SK-N-SH (cell line): ENCODE results near the gene TMEM151A. TPM values are rescaled to one million over a fixed set of nuclear protein-coding genes. Genes with fewer than 3 reads are reported as not detected.

Source experiments
- CTCF ChIA-PET: fragments of 300-600, 350-600 bp; formaldehyde crosslinking; extraction: SDS; loops from one replicate; lab custom pipeline; 2021; lab: Yijun Ruan, JAX
- POLR2A ChIA-PET: fragments of 350-600 bp; sonication (Branson Sonifier 250); formaldehyde crosslinking; extraction: SDS; loops from one replicate; lab custom pipeline; 2020; ENCODE audit warnings: antibody characterized with exemption, inconsistent platforms; lab: Yijun Ruan, JAX
- DNase-seq: peaks from one replicate; pipeline ENCODE4 v3.0.0; 2012
- H2AFZ ChIP-seq: fragments of 200-600 bp; sonication (generic); 2 replicates; pipeline ENCODE4 v1.8.1; 2016; ENCODE audit warnings: antibody characterized with exemption, mild to moderate bottlenecking, low read depth
- H3F3A ChIP-seq: fragments of 200-600 bp; sonication (generic); replicated peaks from 2 replicates; pipeline ENCODE3; 2016; ENCODE audit warnings: antibody characterized with exemption, mild to moderate bottlenecking; ENCODE audit not compliant: insufficient read depth
- H3K27ac ChIP-seq, 2 experiments: fragments of 200-500 bp in 1 of 2; fragments of 200-600 bp in 1 of 2; sonication (Bioruptor generic) in 1 of 2; sonication (generic), shearing (Covaris generic) in 1 of 2; 2 replicates each; pipeline versions ENCODE4 v1.5.1 to v1.6.1; 2014 to 2016; ENCODE audit warnings: low read depth in 2 of 2, inconsistent platforms in 1 of 2, low read length in 1 of 2, mild to moderate bottlenecking in 1 of 2, mixed read lengths in 1 of 2
- H3K27me3 ChIP-seq: fragments of 200-600 bp; sonication (generic), shearing (Covaris generic); 2 replicates; pipeline ENCODE4 v1.6.1; 2016; ENCODE audit warnings: mixed run types; ENCODE audit not compliant: insufficient read depth
- H3K36me3 ChIP-seq, 2 experiments: fragments of 200-500 bp in 1 of 2; fragments of 200-600 bp in 1 of 2; sonication (Bioruptor generic) in 1 of 2; sonication (generic) in 1 of 2; replicated peaks in 1 of 2; 2 replicates each; pipeline versions ENCODE3 to v1.5.1; 2014 to 2016; ENCODE audit warnings: low read length in 1 of 2, mild to moderate bottlenecking in 1 of 2; ENCODE audit not compliant: insufficient read depth in 2 of 2, control insufficient read depth in 1 of 2
- H3K4me1 ChIP-seq, 2 experiments: fragments of 200-500 bp in 1 of 2; fragments of 200-600 bp in 1 of 2; sonication (Bioruptor generic) in 1 of 2; sonication (generic), shearing (Covaris generic) in 1 of 2; 2 replicates each; pipeline versions ENCODE4 v1.5.1 to v1.6.1; 2014 to 2016; ENCODE audit warnings: low read depth in 1 of 2, low read length in 1 of 2, mixed run types in 1 of 2; ENCODE audit not compliant: insufficient read depth in 2 of 2, control insufficient read depth in 1 of 2
- H3K4me2 ChIP-seq: fragments of 200-600 bp; sonication (generic), shearing (Covaris generic); 2 replicates; pipeline ENCODE4 v1.6.1; 2017; ENCODE audit warnings: mixed run types
- H3K4me3 ChIP-seq, 2 experiments: fragments of 200-500 bp in 1 of 2; fragments of 200-600 bp in 1 of 2; sonication (Bioruptor generic) in 1 of 2; sonication (generic), shearing (Covaris generic) in 1 of 2; 2 replicates each; pipeline versions ENCODE4 v1.5.1 to v1.8.1; 2014 to 2016; ENCODE audit warnings: low read depth in 2 of 2, inconsistent platforms in 1 of 2, low read length in 1 of 2, mild to moderate bottlenecking in 1 of 2, mixed read lengths in 1 of 2, moderate library complexity in 1 of 2
- H3K79me2 ChIP-seq: fragments of 200-600 bp; sonication (generic); 2 replicates; pipeline ENCODE4 v1.8.1; 2017; ENCODE audit warnings: mild to moderate bottlenecking; ENCODE audit not compliant: insufficient read depth
- H3K9ac ChIP-seq: fragments of 200-600 bp; sonication (generic); 2 replicates; pipeline ENCODE4 v1.6.1; 2017; ENCODE audit warnings: mixed run types
- H3K9me2 ChIP-seq: fragments of 200-600 bp; sonication (generic); 2 replicates; pipeline ENCODE4 v1.6.1; 2017; ENCODE audit warnings: mixed run types
- H3K9me3 ChIP-seq: fragments of 200-600 bp; sonication (generic); 2 replicates; pipeline ENCODE4 v1.6.1; 2017; ENCODE audit warnings: mixed run types, mild to moderate bottlenecking, moderate library complexity
- H4K20me1 ChIP-seq: fragments of 200-600 bp; sonication (generic); 2 replicates; pipeline ENCODE4 v1.6.1; 2017; ENCODE audit warnings: mild to moderate bottlenecking, mixed run types; ENCODE audit not compliant: insufficient read depth
- EP300 ChIP-seq, 2 experiments: IDR thresholded peaks; 2 replicates each; pipeline versions ENCODE4 v1.4.0 to v1.6.1; 2012; ENCODE audit warnings: borderline replicate concordance in 1 of 2, low read depth in 1 of 2, low read length in 1 of 2
- FOXM1 ChIP-seq: IDR thresholded peaks from 2 replicates; pipeline ENCODE4 v1.4.0; 2012; ENCODE audit warnings: low read depth, mild to moderate bottlenecking
- GATA2 ChIP-seq: sonication (generic); formaldehyde crosslinking; IDR thresholded peaks from 2 replicates; pipeline ENCODE4 v1.5.0; 2020; ENCODE audit warnings: mild to moderate bottlenecking, missing genetic modification reagents
- IRF3 ChIP-seq: fragments of 150-350 bp; IDR thresholded peaks from 2 replicates; pipeline ENCODE4 v1.6.1; 2016; ENCODE audit warnings: mild to moderate bottlenecking, low read depth, low read length
- JUND ChIP-seq: IDR thresholded peaks from 2 replicates; pipeline ENCODE4 v1.4.0; 2012
- MXI1 ChIP-seq: IDR thresholded peaks from 2 replicates; pipeline ENCODE4 v1.6.1; 2012; ENCODE audit warnings: mild to moderate bottlenecking, low read depth, low read length, improper control_type of control experiment
- NFIC ChIP-seq: IDR thresholded peaks from 2 replicates; pipeline ENCODE4 v1.4.0; 2012; ENCODE audit warnings: borderline replicate concordance
- RAD21 ChIP-seq: IDR thresholded peaks from 2 replicates; pipeline ENCODE4 v1.6.1; 2012; ENCODE audit warnings: mild to moderate bottlenecking, low read length
- RCOR1 ChIP-seq: fragments of 150-350 bp; IDR thresholded peaks from 2 replicates; pipeline ENCODE4 v1.6.1; 2017; ENCODE audit warnings: antibody characterized with exemption, low read length
- REST ChIP-seq: IDR thresholded peaks from 2 replicates; pipeline ENCODE4 v1.6.1; 2012; ENCODE audit warnings: mild to moderate bottlenecking, low read depth, low read length, moderate library complexity
- SIN3A ChIP-seq: IDR thresholded peaks from 2 replicates; pipeline ENCODE4 v1.6.1; 2012; ENCODE audit warnings: low read depth, mild to moderate bottlenecking, low read length, moderate library complexity, borderline replicate concordance
- SMC3 ChIP-seq: IDR thresholded peaks from 2 replicates; pipeline ENCODE4 v1.6.1; 2012; ENCODE audit warnings: low read depth, low read length, improper control_type of control experiment
- TAF1 ChIP-seq: IDR thresholded peaks from 2 replicates; pipeline ENCODE4 v1.6.1; 2012; ENCODE audit warnings: low read depth, mild to moderate bottlenecking, low read length, moderate library complexity, borderline replicate concordance
- ZBTB33 ChIP-seq: IDR thresholded peaks from 2 replicates; pipeline ENCODE4 v1.4.0; 2012; ENCODE audit warnings: low read depth, borderline replicate concordance
- WGBS: methylation state at CpG from one replicate; pipeline ENCODE4 v1.1.6; 2017; ENCODE audit warnings: low lambda C conversion rate; 5-methylcytosine and 5-hydroxymethylcytosine counted together
- polyA plus RNA-seq, 3 experiments: library from polyadenylated mRNA; depleted of rRNA; stranded (reverse); fragments of >200 nt; gene quantifications; 2 replicates each; pipeline ENCODE4 v1.2.3, GENCODE V29; 2012
- TF ChIP-seq, protein P1 (sequence below): fragments of 150-350 bp; IDR thresholded peaks from 2 replicates; pipeline ENCODE4 v1.6.1; 2017; ENCODE audit warnings: antibody characterized with exemption, low read length, low read depth, borderline replicate concordance
- TF ChIP-seq, protein P2 (sequence below): IDR thresholded peaks from 2 replicates; pipeline ENCODE4; 2012

TMEM151A gene
- polyA plus RNA-seq, 1 of the 3 experiments (the other 2 are of a cell fraction): 0.35 TPM

- CTCF ChIA-PET: interaction anchor here (1.1 to 12.4 kb wide), 5 partner anchors 16 to 73 kb away, joined by 3 to 280 read pairs (median 3); partner anchors contain the start of genes B4GAT1, BRMS1, RIN1 and YIF1A
- no peak for DNase-seq
- no peak for TF ChIP-seq SMC3
- no peak for TF ChIP-seq REST
- no peak for TF ChIP-seq JUND
- TF ChIP-seq SIN3A: no peak
- TF ChIP-seq RAD21: no peak
- no peak for TF ChIP-seq MXI1
- TF ChIP-seq, protein P1, sequence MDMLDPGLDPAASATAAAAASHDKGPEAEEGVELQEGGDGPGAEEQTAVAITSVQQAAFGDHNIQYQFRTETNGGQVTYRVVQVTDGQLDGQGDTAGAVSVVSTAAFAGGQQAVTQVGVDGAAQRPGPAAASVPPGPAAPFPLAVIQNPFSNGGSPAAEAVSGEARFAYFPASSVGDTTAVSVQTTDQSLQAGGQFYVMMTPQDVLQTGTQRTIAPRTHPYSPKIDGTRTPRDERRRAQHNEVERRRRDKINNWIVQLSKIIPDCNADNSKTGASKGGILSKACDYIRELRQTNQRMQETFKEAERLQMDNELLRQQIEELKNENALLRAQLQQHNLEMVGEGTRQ: no peak
- no peak for TF ChIP-seq GATA2 (CRISPR knock-in tag)
- no peak for TF ChIP-seq EP300 (IDR thresholded peaks at IDR 0.05; ENCODE audit: borderline replicate concordance in 1 of 2, low read depth in 1 of 2, low read length in 1 of 2)
- TF ChIP-seq FOXM1: no peak
- TF ChIP-seq TAF1: no peak
- TF ChIP-seq NFIC: no peak
- TF ChIP-seq, protein P2, sequence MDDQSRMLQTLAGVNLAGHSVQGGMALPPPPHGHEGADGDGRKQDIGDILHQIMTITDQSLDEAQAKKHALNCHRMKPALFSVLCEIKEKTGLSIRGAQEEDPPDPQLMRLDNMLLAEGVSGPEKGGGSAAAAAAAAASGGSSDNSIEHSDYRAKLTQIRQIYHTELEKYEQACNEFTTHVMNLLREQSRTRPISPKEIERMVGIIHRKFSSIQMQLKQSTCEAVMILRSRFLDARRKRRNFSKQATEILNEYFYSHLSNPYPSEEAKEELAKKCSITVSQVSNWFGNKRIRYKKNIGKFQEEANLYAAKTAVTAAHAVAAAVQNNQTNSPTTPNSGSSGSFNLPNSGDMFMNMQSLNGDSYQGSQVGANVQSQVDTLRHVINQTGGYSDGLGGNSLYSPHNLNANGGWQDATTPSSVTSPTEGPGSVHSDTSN: no peak
- no peak for TF ChIP-seq RCOR1
- no peak for TF ChIP-seq IRF3
- TF ChIP-seq ZBTB33: no peak
- WGBS: 98% methylated on average over 14 of the region's 14 CpGs
- peaks cover 12% of the 10 kb centered on the region for H3F3A ChIP-seq
- POLR2A ChIA-PET: no interaction called here
- no peaks in the 10 kb centered on the region for H3K9me2 ChIP-seq
- no peak overlapping the region for H3K4me3 ChIP-seq
- H3K79me2 ChIP-seq: no peaks in the 10 kb centered on the region
- peak overlapping the region in 1 of 2 experiments; percentile 100; a peak in 1 of 4 replicates for H3K27ac ChIP-seq
- H3K27me3 ChIP-seq: no peaks in the 10 kb centered on the region
- no peaks in the 10 kb centered on the region for H4K20me1 ChIP-seq
- H3K4me2 ChIP-seq: no peak overlapping the region
- H3K9me3 ChIP-seq: no peaks in the 10 kb centered on the region
- no peaks in the 10 kb centered on the region for H3K36me3 ChIP-seq
- H2AFZ ChIP-seq: no peak overlapping the region
- peaks cover 32 to 66% of the 10 kb centered on the region in 2 experiments for H3K4me1 ChIP-seq
- no peak overlapping the region for H3K9ac ChIP-seq
Measured at GRCh38 chr11:66315498-66315885, 23.8 kb downstream of the TMEM151A start.
